Keratinocyte (primary cell): ENCODE results near the gene ALDH6A1. TPM values are rescaled to one million over a fixed set of nuclear protein-coding genes. Genes with fewer than 3 reads are reported as not detected.

Source experiments
- DNase-seq: peaks from one replicate; pipeline ENCODE4 v3.0.0-alpha.2; 2011; ENCODE audit warnings: low read depth, missing footprints, low spot score
- FAIRE-seq: peaks from 2 replicates; lab custom pipeline; 2011; peaks lifted over from hg19 to GRCh38; lab: Jason Lieb, UNC
- H2AFZ ChIP-seq: 2 replicates; pipeline ENCODE4 v1.6.0; 2012; ENCODE audit warnings: low read length, control low read depth, inconsistent platforms; ENCODE audit not compliant: control insufficient read depth
- H3K27ac ChIP-seq: 2 replicates; pipeline ENCODE4 v1.5.1; 2011; ENCODE audit warnings: low read length; ENCODE audit not compliant: control insufficient read depth, insufficient read depth
- H3K27me3 ChIP-seq: 3 replicates; pipeline ENCODE4 v1.6.0; 2011; ENCODE audit warnings: low read length; ENCODE audit not compliant: control insufficient read depth, insufficient read depth; ENCODE audit errors: extremely low read depth
- H3K36me3 ChIP-seq, 2 experiments: 2 replicates in 1 of 2; 3 replicates in 1 of 2; pipeline ENCODE4 v1.5.1; 2011; ENCODE audit warnings: low read length in 2 of 2, mild to moderate bottlenecking in 1 of 2; ENCODE audit not compliant: control insufficient read depth in 2 of 2, insufficient read depth in 2 of 2; ENCODE audit errors: extremely low read depth in 1 of 2
- H3K4me1 ChIP-seq: 3 replicates; pipeline ENCODE4 v1.5.1; 2011; ENCODE audit warnings: low read length; ENCODE audit not compliant: control insufficient read depth, insufficient read depth; ENCODE audit errors: extremely low read depth
- H3K4me2 ChIP-seq: 3 replicates; pipeline ENCODE4 v1.6.0; 2011; ENCODE audit warnings: low read depth, low read length; ENCODE audit not compliant: control insufficient read depth, insufficient read depth; ENCODE audit errors: extremely low read depth
- H3K4me3 ChIP-seq, 3 experiments: fragments of 200-600 bp in 1 of 3; sonication (generic) in 1 of 3; 2 replicates in 2 of 3; 3 replicates in 1 of 3; pipeline ENCODE4 v1.5.1; 2011 to 2016; ENCODE audit warnings: low read length in 3 of 3, mild to moderate bottlenecking in 3 of 3, control low read depth in 2 of 3, inconsistent platforms in 1 of 3, low read depth in 1 of 3, mixed read lengths in 1 of 3, mixed run types in 1 of 3, moderate library complexity in 1 of 3; ENCODE audit not compliant: control insufficient read depth in 2 of 3, insufficient read depth in 2 of 3; ENCODE audit errors: extremely low read depth in 1 of 3
- H3K79me2 ChIP-seq: 2 replicates; pipeline ENCODE4 v1.6.0; 2012; ENCODE audit warnings: low read length; ENCODE audit not compliant: control insufficient read depth, insufficient read depth
- H3K9ac ChIP-seq: 3 replicates; pipeline ENCODE4 v1.6.0; 2011; ENCODE audit warnings: low read length; ENCODE audit not compliant: control insufficient read depth, insufficient read depth; ENCODE audit errors: extremely low read depth
- H3K9me1 ChIP-seq: 3 replicates; pipeline ENCODE4 v1.6.0; 2011; ENCODE audit warnings: low read length; ENCODE audit not compliant: control insufficient read depth, insufficient read depth; ENCODE audit errors: extremely low read depth
- H3K9me3 ChIP-seq: 2 replicates; pipeline ENCODE4 v1.5.1; 2012; ENCODE audit warnings: low read depth, low read length; ENCODE audit not compliant: control insufficient read depth
- H4K20me1 ChIP-seq: 3 replicates; pipeline ENCODE4 v1.6.0; 2011; ENCODE audit warnings: low read length; ENCODE audit not compliant: control insufficient read depth, insufficient read depth; ENCODE audit errors: extremely low read depth
- CTCF ChIP-seq, 3 experiments: IDR thresholded peaks in 1 of 3; conservative IDR thresholded peaks in 1 of 3; optimal IDR thresholded peaks in 1 of 3; 2 replicates in 2 of 3; 3 replicates in 1 of 3; pipeline versions ENCODE3 to v1.5.1; 2011; ENCODE audit warnings: low read length in 3 of 3, mild to moderate bottlenecking in 3 of 3, moderate library complexity in 2 of 3, control low read depth in 1 of 3, inconsistent platforms in 1 of 3; ENCODE audit not compliant: insufficient read depth in 2 of 3; ENCODE audit errors: extremely low read depth in 1 of 3
- EZH2 ChIP-seq: IDR thresholded peaks from one replicate; pipeline ENCODE4 v1.6.1; 2012; ENCODE audit warnings: inconsistent platforms, mild to moderate bottlenecking, low read length, moderate library complexity
- dilution Hi-C: fragments of 300-500 bp; cut with MboI; formaldehyde crosslinking; loops from one replicate; pipeline ENCODE4 v1.7.0; 2020; ENCODE audit warnings: low sequenced_read_pairs; ENCODE audit not compliant: extremely low pct_ligation_motif_present
- polyA plus RNA-seq, 5 experiments: library from polyadenylated mRNA; depleted of rRNA in 3 of 5; stranded (reverse) in 3 of 5; stranded (forward) in 1 of 5; unstranded in 1 of 5; fragments of >200 nt; gene quantifications; 1 replicate in 1 of 5; 2 replicates in 3 of 5; 3 replicates in 1 of 5; pipeline versions ENCODE4 v1.2.1 to v1.2.3, GENCODE V29; 2011 to 2012; ENCODE audit warnings: missing spikeins in 2 of 5, low read depth in 1 of 5, low replicate concordance in 1 of 5

Gene ALDH6A1
- polyA plus RNA-seq, 1 donor (not counting 4 experiments of a cell fraction or from before 2014, with no cell fraction given), result 8.0 TPM

GRCh38 chr14:74105381-74105780 lies 21.1 kb upstream of the ALDH6A1 start:
- Histone ChIP-seq H3K9me3 (no peaks in the 10 kb centered on the region), H4K20me1 (no peaks in the 10 kb centered on the region), H3K9ac (no peak overlapping the region), H2AFZ (no peak overlapping the region), H3K4me2 (no peak overlapping the region), H3K9me1 (no peaks in the 10 kb centered on the region), H3K27ac (no peak overlapping the region), H3K79me2 (no peaks in the 10 kb centered on the region), H3K36me3 (peaks cover 0 to 3% of the 10 kb centered on the region in 2 experiments), H3K4me1 (no peaks in the 10 kb centered on the region), H3K27me3 (no peaks in the 10 kb centered on the region), H3K4me3 (no peak overlapping the region)
- dilution Hi-C loops, result no loop called here
- DNase-seq, result no peak
- FAIRE-seq, result no peak
- TF ChIP-seq CTCF (optimal IDR thresholded peaks at IDR 0.05 in 1 of 3, IDR thresholded peaks at IDR 0.05 in 1 of 3, conservative IDR thresholded peaks at IDR 0.05 in 1 of 3; ENCODE audit: extremely low read depth in 1 of 3, insufficient read depth in 2 of 3, low read length in 3 of 3) (no peak), EZH2 (no peak)

DNA sequence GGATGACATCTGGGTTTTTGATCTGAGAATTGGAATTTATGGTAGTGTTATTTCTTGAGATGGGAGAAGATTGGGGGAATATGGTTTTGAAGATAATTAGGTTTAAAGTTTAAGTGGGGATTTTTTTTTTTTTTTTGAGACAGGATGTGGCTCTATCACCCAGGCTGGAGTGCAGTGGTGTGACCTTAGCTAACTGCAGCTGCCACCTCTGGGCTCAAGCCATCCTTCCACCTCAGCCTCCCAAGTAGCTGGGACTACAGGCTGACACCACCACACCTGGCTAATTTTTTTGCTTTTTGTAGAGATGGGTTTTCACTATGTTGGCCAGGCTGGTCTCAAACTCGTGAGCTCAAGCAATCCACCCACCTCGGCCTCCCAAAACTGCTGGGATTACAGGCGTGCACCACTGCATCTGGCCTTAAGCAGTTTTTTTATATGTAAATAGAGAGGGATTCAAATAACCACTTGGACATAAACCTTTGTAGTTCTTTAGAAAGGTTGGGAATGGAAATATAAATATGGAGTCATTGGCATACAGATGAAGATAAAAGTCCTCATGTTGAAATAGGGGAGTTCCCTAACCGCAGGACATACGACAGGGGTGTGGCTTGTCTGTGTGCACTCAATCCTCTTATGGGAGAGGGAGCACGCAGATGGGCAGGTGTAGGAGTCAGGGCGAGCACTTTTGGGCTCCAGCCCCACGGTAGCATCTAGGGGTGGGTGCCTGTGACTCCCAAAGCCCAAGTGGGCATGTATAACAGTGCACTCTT lies 5.2 kb upstream of the ALDH6A1 start:
- TF ChIP-seq CTCF (optimal IDR thresholded peaks at IDR 0.05 in 1 of 3, IDR thresholded peaks at IDR 0.05 in 1 of 3, conservative IDR thresholded peaks at IDR 0.05 in 1 of 3; ENCODE audit: extremely low read depth in 1 of 3, insufficient read depth in 2 of 3, low read length in 3 of 3) (no peak), EZH2 (no peak)
- H3K79me2 ChIP-seq, result peaks cover 3% of the 10 kb centered on the region

More for the DNA sequence above, 5.2 kb upstream of the ALDH6A1 start:
- H2AFZ ChIP-seq, result no peak overlapping the region
- H3K9me3 ChIP-seq, result no peaks in the 10 kb centered on the region
- H3K9me1 ChIP-seq, result no peaks in the 10 kb centered on the region
- no peak overlapping the region for H3K4me2 ChIP-seq
- H3K4me1 ChIP-seq, result peaks cover 6% of the 10 kb centered on the region
- no peak overlapping the region for H3K27ac ChIP-seq
- FAIRE-seq (no peak), DNase-seq (no peak)
- H3K9ac ChIP-seq, result no peak overlapping the region
- H3K4me3 ChIP-seq, result no peak overlapping the region
- no peaks in the 10 kb centered on the region for H3K27me3 ChIP-seq
- H3K36me3 ChIP-seq, result peaks cover 0 to 1% of the 10 kb centered on the region in 2 experiments
- dilution Hi-C loops, result no loop called here
- no peaks in the 10 kb centered on the region for H4K20me1 ChIP-seq
